A549 (cell line): Measurements from ENCODE around the gene MEF2C. TPM values are rescaled to one million over a fixed set of nuclear protein-coding genes. Genes with fewer than 3 reads are reported as not detected.

Experiments
- ATAC-seq, 2 experiments: fragments of 200-7000 bp in 1 of 2; fragments of >200 bp in 1 of 2; cut with Nextera tagmentation in 1 of 2; cut with Tn5 transposase in 1 of 2; 3 replicates each; pipeline versions ENCODE4 v1.8.0 to v1.9.1; 2018 to 2020; ENCODE audit warnings: mild to moderate bottlenecking in 1 of 2, moderate library complexity in 1 of 2
- CTCF ChIA-PET: fragments of 300-600 bp; sonication (Branson Sonifier 250); formaldehyde crosslinking; extraction: SDS; loops from one replicate; lab custom pipeline; 2021; ENCODE audit warnings: antibody characterized with exemption, inconsistent platforms; lab: Yijun Ruan, JAX
- POLR2A ChIA-PET: fragments of 350-600 bp; formaldehyde crosslinking; extraction: SDS; loops from one replicate; lab custom pipeline; 2021; ENCODE audit warnings: antibody characterized with exemption, inconsistent platforms; lab: Yijun Ruan, JAX
- DNase-seq, 2 experiments: peaks; one replicate each; pipeline versions ENCODE4 v3.0.0 to v3.0.0-alpha.2; 2011 to 2016; ENCODE audit warnings: low read depth in 1 of 2, low spot score in 1 of 2
- FAIRE-seq: peaks from 2 replicates; lab custom pipeline; 2011; peaks lifted over from hg19 to GRCh38; lab: Jason Lieb, UNC
- H3K27ac ChIP-seq, 2 experiments: fragments of >200 bp; sonication (Bioruptor Twin); formaldehyde crosslinking; 3 replicates each; pipeline ENCODE4 v1.5.1; 2016 to 2017
- H3K4me1 ChIP-seq: fragments of >200 bp; sonication (Bioruptor Twin); formaldehyde crosslinking; 3 replicates; pipeline ENCODE4 v1.6.1; 2016
- H3K4me2 ChIP-seq: fragments of >200 bp; sonication (Bioruptor Twin); formaldehyde crosslinking; 3 replicates; pipeline ENCODE4 v1.6.1; 2016
- H3K4me3 ChIP-seq: fragments of >200 bp; sonication (Bioruptor Twin); formaldehyde crosslinking; 3 replicates; pipeline ENCODE4 v1.5.1; 2016
- H3K9me3 ChIP-seq: fragments of >200 bp; sonication (Bioruptor Twin); formaldehyde crosslinking; 3 replicates; pipeline ENCODE4 v1.6.1; 2016
- CHD2 ChIP-seq: fragments of 150-350 bp; IDR thresholded peaks from 2 replicates; pipeline ENCODE4 v1.6.1; 2014; ENCODE audit warnings: low read length; ENCODE audit not compliant: partially characterized antibody
- CHD4 ChIP-seq: fragments of 200-600 bp; sonication (generic); IDR thresholded peaks from 2 replicates; pipeline ENCODE4 v1.6.1; 2016; ENCODE audit warnings: antibody characterized with exemption, mild to moderate bottlenecking, borderline replicate concordance
- CTCF ChIP-seq: fragments of >200 bp; sonication (Bioruptor Twin); formaldehyde crosslinking; IDR thresholded peaks from 3 replicates; pipeline ENCODE4 v1.5.1; 2016
- EHMT2 ChIP-seq: fragments of 200-600 bp; sonication (generic); IDR thresholded peaks from 2 replicates; pipeline ENCODE4 v1.6.1; 2016; ENCODE audit warnings: antibody characterized with exemption, low read depth, mild to moderate bottlenecking, moderate library complexity
- ESRRA ChIP-seq: fragments of 150-350 bp; IDR thresholded peaks from 2 replicates; pipeline ENCODE4 v1.6.1; 2014; ENCODE audit warnings: mild to moderate bottlenecking, low read length, borderline replicate concordance
- FOSB ChIP-seq: fragments of 250-450 bp; sonication (Bioruptor Pico); IDR thresholded peaks from 2 replicates; pipeline ENCODE4 v1.5.0; 2020; ENCODE audit warnings: mild to moderate bottlenecking, moderate library complexity
- GATA3 ChIP-seq: IDR thresholded peaks from 2 replicates; pipeline ENCODE4 v1.6.1; 2012; ENCODE audit warnings: borderline replicate concordance
- HDAC2 ChIP-seq: fragments of 200-600 bp; sonication (generic); IDR thresholded peaks from 2 replicates; pipeline ENCODE4 v1.6.1; 2016
- HEYL ChIP-seq: fragments of 250-450 bp; sonication (Bioruptor Pico); IDR thresholded peaks from 2 replicates; pipeline ENCODE4 v1.8.0; 2021; ENCODE audit warnings: mild to moderate bottlenecking, moderate library complexity
- HOXA7 ChIP-seq: fragments of 250-450 bp; sonication (Bioruptor Pico); IDR thresholded peaks from 2 replicates; pipeline ENCODE4 v1.5.0; 2020; ENCODE audit warnings: mild to moderate bottlenecking, moderate library complexity
- HOXB13 ChIP-seq: fragments of 250-450 bp; sonication (Bioruptor Pico); IDR thresholded peaks from 2 replicates; pipeline ENCODE4 v1.5.0; 2020; ENCODE audit warnings: low read depth, mild to moderate bottlenecking, moderate library complexity
- JUN ChIP-seq, 2 experiments: fragments of >200 bp; sonication (Bioruptor Twin); formaldehyde crosslinking; IDR thresholded peaks; 2 replicates in 1 of 2; 3 replicates in 1 of 2; pipeline ENCODE4 v1.6.1; 2016 to 2017
- KDM1A ChIP-seq: fragments of 200-600 bp; sonication (generic); IDR thresholded peaks from 2 replicates; pipeline ENCODE4 v1.6.1; 2016; ENCODE audit warnings: low read depth, mild to moderate bottlenecking
- MAZ ChIP-seq: fragments of 150-350 bp; IDR thresholded peaks from 2 replicates; pipeline ENCODE4 v1.6.1; 2014; ENCODE audit warnings: antibody characterized with exemption, low read depth, low read length, borderline replicate concordance
- MYC ChIP-seq: IDR thresholded peaks from 2 replicates; pipeline ENCODE4 v1.6.1; 2012; ENCODE audit warnings: mild to moderate bottlenecking, inconsistent platforms, low read length, improper control_type of control experiment, borderline replicate concordance
- NFE2L2 ChIP-seq: fragments of 150-350 bp; conservative IDR thresholded peaks from 2 replicates; pipeline ENCODE4 v1.6.1; 2014; ENCODE audit warnings: low read length
- NR3C1 ChIP-seq: fragments of >200 bp; sonication (Bioruptor Twin); formaldehyde crosslinking; IDR thresholded peaks from 3 replicates; pipeline ENCODE4 v1.6.1; 2017
- PBX3 ChIP-seq: IDR thresholded peaks from 2 replicates; pipeline ENCODE4 v1.6.1; 2012
- POLR2A ChIP-seq: IDR thresholded peaks from 2 replicates; pipeline ENCODE4 v1.6.1; 2012; ENCODE audit warnings: mild to moderate bottlenecking, low read length
- POLR2AphosphoS2 ChIP-seq: conservative IDR thresholded peaks from 2 replicates; pipeline ENCODE4 v1.6.1; 2012; ENCODE audit warnings: low read length, improper control_type of control experiment, inconsistent platforms
- RAD21 ChIP-seq, 2 experiments: fragments of >200 bp in 1 of 2; sonication (Bioruptor Twin) in 1 of 2; formaldehyde crosslinking in 1 of 2; IDR thresholded peaks in 1 of 2; conservative IDR thresholded peaks in 1 of 2; 2 replicates in 1 of 2; 3 replicates in 1 of 2; pipeline ENCODE4 v1.6.1; 2012 to 2018; ENCODE audit warnings: inconsistent platforms in 1 of 2
- RCOR1 ChIP-seq: fragments of 150-350 bp; IDR thresholded peaks from 2 replicates; pipeline ENCODE4 v1.6.1; 2014; ENCODE audit warnings: antibody characterized with exemption, low read length, low read depth
- RFX5 ChIP-seq: fragments of 450-650 bp; IDR thresholded peaks from 2 replicates; pipeline ENCODE4 v1.7.1; 2014; ENCODE audit warnings: antibody characterized with exemption, mild to moderate bottlenecking, moderate library complexity
- SMC3 ChIP-seq: fragments of >200 bp; sonication (Bioruptor Twin); formaldehyde crosslinking; IDR thresholded peaks from 3 replicates; pipeline ENCODE4 v1.6.1; 2018; ENCODE audit warnings: inconsistent platforms
- ZC3H11A ChIP-seq: fragments of 450-650 bp; IDR thresholded peaks from 2 replicates; pipeline ENCODE4 v1.6.1; 2014; ENCODE audit warnings: antibody characterized with exemption, mild to moderate bottlenecking
- ZSCAN20 ChIP-seq: fragments of 250-450 bp; sonication (Bioruptor Pico); IDR thresholded peaks from 2 replicates; pipeline ENCODE4 v1.8.0; 2022; ENCODE audit warnings: mild to moderate bottlenecking, moderate library complexity
- WGBS: methylation state at CpG from one replicate; pipeline ENCODE4 v1.1.6; 2017; ENCODE audit errors: missing lambda C conversion rate; 5-methylcytosine and 5-hydroxymethylcytosine counted together
- polyA plus RNA-seq, 4 experiments: library from polyadenylated mRNA; depleted of rRNA in 3 of 4; stranded (reverse); fragments of >200 nt; fragmentation: RNase III in 1 of 4; extraction: RNeasy Plus Mini Kit Qiagen cat#74134 plus additional on column Dnase treatment in 1 of 4; gene quantifications; 2 replicates in 3 of 4; 3 replicates in 1 of 4; pipeline ENCODE4 v1.2.3, GENCODE V29; 2011 to 2017

MEF2C gene
- polyA plus RNA-seq, 2 of the 4 experiments (the other 2 are of a cell fraction) = 0.03 to 0.06 TPM

DNA sequence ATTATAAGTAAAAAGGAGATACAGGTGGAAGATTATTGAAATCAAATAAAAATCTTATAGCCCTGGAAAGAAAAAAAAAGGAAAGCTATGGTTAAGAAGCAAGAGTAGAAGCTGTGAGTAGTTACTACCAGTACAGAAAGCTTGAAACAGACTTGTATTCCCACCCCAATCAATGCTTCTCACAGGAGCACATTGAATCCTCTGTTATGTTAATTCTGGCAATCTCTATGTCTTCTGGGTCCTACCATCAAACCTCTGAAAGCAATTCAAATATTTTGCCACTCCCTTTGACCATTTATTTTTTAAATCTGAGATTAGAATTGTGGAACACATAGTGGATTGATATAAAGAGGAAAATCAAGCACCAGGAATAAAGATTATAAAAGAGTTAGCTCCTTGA, 186.5 kb downstream of the MEF2C start:
- no peak overlapping the region for H3K4me2 ChIP-seq
- CTCF ChIA-PET = interaction anchor here (2.1 to 3.8 kb wide), 3 partner anchors 12 to 915 kb away, joined by 5 to 21 read pairs (median 19); no protein-coding TSS in a partner anchor
- H3K9me3 ChIP-seq = no peaks in the 10 kb centered on the region
- DNase-seq = no peak
- H3K27ac ChIP-seq = no peak overlapping the region
- POLR2A ChIA-PET = no interaction called here
- no peaks in the 10 kb centered on the region; the same call in 2 of the 3 replicates for H3K4me1 ChIP-seq
- no peak overlapping the region for H3K4me3 ChIP-seq
- no peak for ATAC-seq
- FAIRE-seq = no peak
- TF ChIP-seq NFE2L2 = no peak
- TF ChIP-seq EHMT2 = no peak
- no peak for TF ChIP-seq RAD21 (conservative IDR thresholded peaks at IDR 0.05 in 1 of 2, IDR thresholded peaks at IDR 0.05 in 1 of 2)
- no peak for TF ChIP-seq MYC
- TF ChIP-seq ZC3H11A = no peak
- TF ChIP-seq FOSB (CRISPR knock-in tag) = no peak
- TF ChIP-seq, all 56 proteins: peak for 0

- no peak for ATAC-seq
- H3K27ac ChIP-seq = no peak overlapping the region
- H3K9me3 ChIP-seq = no peaks in the 10 kb centered on the region
- POLR2A ChIA-PET = no interaction called here
- no peak for FAIRE-seq
- H3K4me3 ChIP-seq = no peak overlapping the region
- WGBS = 4% methylated on average over 3 of the region's 3 CpGs
- no peak overlapping the region for H3K4me2 ChIP-seq
- TF ChIP-seq RAD21 (conservative IDR thresholded peaks at IDR 0.05 in 1 of 2, IDR thresholded peaks at IDR 0.05 in 1 of 2) = no peak
- TF ChIP-seq CHD2 = no peak
- TF ChIP-seq KDM1A = no peak
- TF ChIP-seq HEYL (CRISPR knock-in tag) = no peak
- TF ChIP-seq CHD4 = no peak
- no peak for TF ChIP-seq JUN (IDR thresholded peaks at IDR 0.05)
- no peak for TF ChIP-seq GATA3
- TF ChIP-seq MYC = no peak
- no peak for TF ChIP-seq PBX3
- no peak for TF ChIP-seq SMC3
- TF ChIP-seq POLR2AphosphoS2 = no peak
- TF ChIP-seq CTCF = no peak
- TF ChIP-seq ESRRA = no peak
- no peak for TF ChIP-seq RCOR1
- TF ChIP-seq HOXA7 (CRISPR knock-in tag) = no peak
- no peak for TF ChIP-seq HOXB13 (CRISPR knock-in tag)
- TF ChIP-seq POLR2A = no peak
- TF ChIP-seq MAZ = no peak
- CTCF ChIA-PET = interaction anchor here (2.1 to 3.8 kb wide), 3 partner anchors 11 to 915 kb away, joined by 5 to 21 read pairs (median 19); no protein-coding TSS in a partner anchor
- no peak for DNase-seq
- peaks cover 3% of the 10 kb centered on the region; the same call in 1 of the 3 replicates for H3K4me1 ChIP-seq
Observed at GRCh38 chr5:88695931-88696330, 187.1 kb downstream of the MEF2C start.

DNA sequence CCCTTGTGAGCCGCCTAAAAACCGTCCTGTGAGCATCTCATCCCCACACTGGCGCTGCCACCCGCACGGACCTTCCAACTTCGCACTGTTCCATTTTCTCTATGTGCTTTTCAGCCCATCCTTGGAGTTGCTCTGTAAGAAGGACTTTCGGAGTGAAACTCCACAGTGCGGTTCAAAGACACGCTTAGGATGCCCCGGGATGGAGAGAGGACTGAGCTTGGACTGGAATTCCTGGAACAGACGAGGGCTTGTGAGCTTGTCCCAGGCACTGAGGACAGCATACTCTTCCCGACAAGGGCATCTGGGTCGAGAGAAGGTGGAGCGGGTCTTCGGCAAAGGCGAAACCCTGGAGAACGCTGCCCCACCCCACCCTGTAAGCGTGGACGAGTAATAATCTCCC, 187.8 kb downstream of the MEF2C start:
- DNase-seq = no peak
- no peaks in the 10 kb centered on the region for H3K9me3 ChIP-seq
- H3K4me3 ChIP-seq = no peak overlapping the region
- no peak for FAIRE-seq
- H3K27ac ChIP-seq = no peak overlapping the region
- CTCF ChIA-PET = interaction anchor here (2.1 to 3.8 kb wide), 3 partner anchors 10 to 914 kb away, joined by 5 to 21 read pairs (median 19); no protein-coding TSS in a partner anchor
- H3K4me1 ChIP-seq = peaks cover 3% of the 10 kb centered on the region; the same call in 1 of the 3 replicates
- WGBS = 53% methylated on average over 19 of the region's 19 CpGs
- no peak for TF ChIP-seq ZSCAN20 (CRISPR knock-in tag)
- TF ChIP-seq SMC3 = no peak
- TF ChIP-seq POLR2A = no peak
- no peak for TF ChIP-seq MYC
- no peak for TF ChIP-seq HOXB13 (CRISPR knock-in tag)
- no peak for TF ChIP-seq NR3C1
- TF ChIP-seq HDAC2 = no peak
- TF ChIP-seq RFX5 = no peak
- ATAC-seq = no peak
- POLR2A ChIA-PET = no interaction called here
- no peak overlapping the region for H3K4me2 ChIP-seq
